Stimulated activated CD4-positive, alpha-beta T cell treated with anti-CD3 and anti-CD28 coated beads, Interleukin-2, amount 100 ng/mL, for 4 hours (primary cell): ENCODE data around the gene ADGRL4.
"Not testable (repeated sequence)": the region's sequence is repeated elsewhere in the genome, so short reads cannot be mapped to it uniquely, and the experiment has no call there.

ENCODE experiments used
- DNase-seq: peaks from one replicate; pipeline ENCODE4 v3.0.0-alpha.2; 2020; ENCODE audit warnings: low read depth

The ADGRL4 gene

DNA sequence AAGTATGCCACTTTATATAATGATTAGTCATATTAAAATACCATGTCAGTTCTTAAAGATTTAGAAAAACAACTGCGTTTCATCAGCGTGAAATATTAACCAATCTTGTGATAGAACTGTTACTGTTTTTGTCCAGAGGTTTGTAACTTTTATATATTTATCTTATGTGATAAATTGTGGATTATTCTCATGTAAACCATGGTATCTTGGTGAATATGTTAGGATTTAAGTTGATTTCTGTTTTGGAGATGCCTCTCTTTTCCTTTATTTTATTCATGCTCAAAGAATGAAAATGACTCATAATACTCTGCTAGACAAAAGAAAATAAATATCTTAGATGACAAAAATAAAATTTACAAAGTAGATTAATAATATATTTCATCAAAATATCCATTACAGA lies 88.4 kb downstream of the ADGRL4 start:
- no peak for DNase-seq

DNA sequence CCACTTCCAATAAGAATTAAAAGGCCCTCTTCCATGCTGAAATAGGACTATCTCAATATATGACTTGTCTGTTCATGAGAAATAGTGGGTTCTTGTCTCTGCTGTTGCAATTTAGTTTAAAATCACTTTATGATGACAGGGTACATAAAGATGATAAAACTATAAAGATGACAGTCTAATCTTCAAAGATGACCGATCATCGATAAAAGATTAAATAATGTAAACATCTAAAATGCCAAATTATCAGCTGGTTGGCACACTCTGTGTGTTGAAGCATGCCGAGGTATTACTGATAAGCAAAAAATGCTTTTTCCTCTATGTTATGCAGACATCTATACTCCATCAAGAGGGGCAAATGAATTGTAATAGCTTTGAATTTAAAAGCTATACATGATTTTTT lies 89.5 kb downstream of the ADGRL4 start:
- no peak for DNase-seq

DNA sequence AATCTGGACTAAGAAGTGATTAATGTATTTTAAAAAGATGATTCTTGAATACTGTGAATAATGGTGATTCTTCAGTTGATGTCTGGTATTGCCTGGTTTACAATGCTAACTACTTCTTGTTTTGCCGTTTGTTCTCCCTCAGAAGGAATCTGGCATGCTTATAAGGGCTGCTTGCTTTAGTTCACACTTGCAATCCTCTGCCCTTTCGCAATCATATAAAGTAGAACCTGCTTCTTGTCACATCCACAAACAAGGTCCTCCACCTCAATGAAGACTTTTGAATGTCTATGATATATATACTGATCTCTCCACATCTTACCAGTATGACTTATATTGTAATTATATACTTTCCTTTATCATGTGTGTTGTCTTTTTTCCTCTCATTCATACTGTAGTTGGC lies 92.6 kb downstream of the ADGRL4 start:
- DNase-seq: no peak

- DNase-seq: no peak
Measured at GRCh38 chr1:78911956-78912880, 94.3 kb downstream of the ADGRL4 start.

DNA sequence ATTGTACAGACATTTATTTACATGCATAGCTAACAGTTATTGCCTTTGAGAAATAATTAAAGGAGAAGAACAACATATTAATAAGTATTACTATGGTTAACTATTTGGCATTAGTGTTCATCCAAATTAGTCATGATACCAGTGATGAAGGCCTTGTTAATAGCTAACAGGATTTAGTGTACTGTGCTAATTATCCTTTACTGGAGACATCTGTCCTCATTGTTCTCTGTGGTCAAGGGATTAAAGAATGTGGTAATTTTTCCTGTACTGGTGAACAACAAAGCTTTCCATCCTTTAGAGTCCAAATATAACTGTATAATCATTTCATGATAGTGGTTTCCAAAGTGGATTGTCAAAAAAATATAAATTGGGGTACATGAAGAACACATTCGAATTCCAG lies 103.9 kb downstream of the ADGRL4 start:
- DNase-seq: no peak

- DNase-seq: no peak
Measured at GRCh38 chr1:78894811-78895210, 111.7 kb downstream of the ADGRL4 start.

DNA sequence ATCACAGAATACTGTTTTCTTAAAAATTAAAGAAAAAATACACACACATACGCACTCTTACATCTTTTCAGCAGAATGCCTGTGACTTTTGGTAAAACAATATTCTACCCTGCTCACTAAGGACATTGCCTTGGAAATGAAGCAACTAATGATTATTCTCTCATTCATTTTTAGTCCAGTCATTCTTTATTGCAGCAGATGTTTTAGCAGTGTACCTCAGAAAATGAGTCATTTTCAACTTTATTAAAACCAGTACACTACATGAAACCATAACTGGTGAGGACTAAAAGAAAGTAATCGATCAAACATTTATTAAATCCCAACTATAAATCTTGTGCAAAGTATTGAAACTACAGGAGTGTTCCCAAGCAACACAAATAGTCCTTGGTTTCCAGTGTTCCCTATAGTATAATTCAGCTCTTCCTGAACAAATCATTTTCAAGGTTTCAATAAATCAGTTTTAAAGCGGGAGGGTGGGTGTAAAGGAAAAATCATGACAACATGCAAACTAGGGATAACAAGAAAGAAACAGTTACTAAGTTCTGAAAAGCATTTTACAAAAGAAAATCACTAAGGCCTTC lies 114.2 kb downstream of the ADGRL4 start:
- DNase-seq: no peak

GRCh38 chr1:78887458-78887857 lies 119.1 kb downstream of the ADGRL4 start:
- DNase-seq: no peak

DNA sequence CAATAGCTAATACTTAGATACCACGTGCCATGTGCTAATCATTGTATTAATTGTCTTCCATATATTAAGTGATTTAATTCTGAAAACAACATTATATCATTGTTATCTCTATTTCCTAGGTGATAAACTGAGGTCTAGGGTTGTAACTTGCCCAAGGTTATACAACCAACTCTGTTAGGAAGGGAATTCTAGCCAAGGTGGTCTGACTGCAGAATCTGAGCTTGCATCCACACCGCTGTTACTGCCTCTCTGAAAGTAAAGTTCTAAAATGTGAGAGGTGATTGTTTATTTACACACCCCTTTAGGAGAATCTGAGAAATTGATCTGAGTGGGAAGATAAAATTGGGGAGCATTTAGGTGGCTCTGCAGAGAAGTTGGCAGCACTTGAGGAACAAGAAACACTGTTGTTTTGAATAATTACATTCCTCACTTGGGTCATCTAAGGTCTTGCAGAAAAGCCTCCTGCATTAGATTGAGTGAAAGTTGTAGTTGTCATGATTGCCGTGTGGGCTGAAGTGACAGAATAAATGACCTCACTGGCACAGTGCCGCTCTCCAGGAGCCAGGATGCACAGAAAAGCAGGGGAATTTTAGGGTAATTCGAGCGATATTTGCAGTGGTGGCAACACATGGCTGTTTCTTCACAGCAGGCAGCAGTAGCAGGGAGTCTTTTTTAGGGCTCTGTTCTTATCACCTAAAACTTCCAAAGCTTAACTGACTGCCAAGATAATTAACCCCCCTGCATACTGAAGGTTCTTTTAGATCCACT lies 121.7 kb downstream of the ADGRL4 start:
- DNase-seq: no peak

DNA sequence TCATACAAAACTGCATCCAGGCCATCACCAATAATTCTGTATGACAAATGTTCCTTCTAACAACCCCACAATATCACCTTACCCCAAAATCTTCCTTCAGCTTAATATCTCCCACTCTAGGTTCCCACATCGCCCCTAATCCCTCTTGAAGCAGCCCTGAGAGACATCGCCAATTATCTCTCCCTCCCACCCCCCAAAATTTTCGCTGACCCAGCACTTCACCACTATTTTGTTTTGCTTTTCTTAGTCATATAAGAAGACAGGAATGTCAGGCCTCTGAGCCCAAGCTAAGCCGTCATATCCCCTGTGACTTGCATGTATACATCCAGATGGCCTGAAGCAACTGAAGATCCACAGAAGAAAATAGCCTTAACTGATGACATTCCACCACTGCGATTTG lies 126.3 kb downstream of the ADGRL4 start:
- no peak for DNase-seq

GRCh38 chr1:78875986-78876385 lies 130.5 kb downstream of the ADGRL4 start:
- not testable (repeated sequence) for DNase-seq

- DNase-seq: not testable (repeated sequence)
Measured at GRCh38 chr1:78872801-78873200, 133.7 kb downstream of the ADGRL4 start.

- no peak for DNase-seq
Measured at GRCh38 chr1:78871249-78871648, 135.3 kb downstream of the ADGRL4 start.

- DNase-seq: no peak
Measured at GRCh38 chr1:78869136-78869535, 137.4 kb downstream of the ADGRL4 start.

- DNase-seq: no peak
Measured at GRCh38 chr1:78864175-78864574, 142.4 kb downstream of the ADGRL4 start.

GRCh38 chr1:78856096-78856495 lies 150.4 kb downstream of the ADGRL4 start:
- DNase-seq: no peak

DNA sequence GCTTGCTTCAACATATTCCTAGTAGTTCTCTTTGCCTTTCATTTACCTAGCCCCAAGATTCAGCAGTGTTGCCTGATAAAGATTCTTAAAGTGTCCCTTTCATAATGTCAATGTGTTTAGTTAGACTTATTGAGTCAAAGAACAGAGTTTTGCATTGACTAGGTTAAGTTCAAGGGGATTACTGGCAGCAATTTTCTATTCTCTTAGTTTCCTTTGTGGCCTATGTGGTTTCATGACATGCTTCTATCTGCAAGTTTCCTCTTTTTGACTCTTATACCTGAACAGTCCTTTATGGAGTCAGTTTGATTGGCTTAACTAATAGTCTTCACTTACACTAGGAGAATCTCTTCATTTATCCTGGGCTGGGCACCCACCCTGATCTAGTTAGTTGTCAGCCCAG lies 151.3 kb downstream of the ADGRL4 start:
- no peak for DNase-seq

GRCh38 chr1:78854556-78854955 lies 152.0 kb downstream of the ADGRL4 start:
- no peak for DNase-seq

- DNase-seq: no peak
Measured at GRCh38 chr1:78843546-78843945, 163.0 kb downstream of the ADGRL4 start.

DNA sequence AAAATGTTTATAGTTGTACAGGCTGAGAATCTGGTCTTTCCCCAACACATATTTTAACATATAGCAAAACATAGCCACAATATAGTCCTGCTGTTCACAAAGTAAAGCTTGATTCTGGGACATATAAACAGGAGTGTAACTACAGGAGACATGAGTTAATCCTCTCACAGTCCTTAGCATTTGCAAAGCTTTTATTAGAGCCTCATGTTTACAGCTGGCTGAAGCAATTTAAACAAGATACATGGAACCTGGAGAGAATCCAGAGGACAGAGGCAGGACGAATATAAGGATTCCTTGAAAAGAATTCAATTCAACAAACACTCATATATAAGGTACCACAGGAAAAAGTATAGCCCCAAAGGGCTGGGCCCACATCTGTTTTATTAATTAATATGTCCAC lies 163.4 kb downstream of the ADGRL4 start:
- DNase-seq: no peak

DNA sequence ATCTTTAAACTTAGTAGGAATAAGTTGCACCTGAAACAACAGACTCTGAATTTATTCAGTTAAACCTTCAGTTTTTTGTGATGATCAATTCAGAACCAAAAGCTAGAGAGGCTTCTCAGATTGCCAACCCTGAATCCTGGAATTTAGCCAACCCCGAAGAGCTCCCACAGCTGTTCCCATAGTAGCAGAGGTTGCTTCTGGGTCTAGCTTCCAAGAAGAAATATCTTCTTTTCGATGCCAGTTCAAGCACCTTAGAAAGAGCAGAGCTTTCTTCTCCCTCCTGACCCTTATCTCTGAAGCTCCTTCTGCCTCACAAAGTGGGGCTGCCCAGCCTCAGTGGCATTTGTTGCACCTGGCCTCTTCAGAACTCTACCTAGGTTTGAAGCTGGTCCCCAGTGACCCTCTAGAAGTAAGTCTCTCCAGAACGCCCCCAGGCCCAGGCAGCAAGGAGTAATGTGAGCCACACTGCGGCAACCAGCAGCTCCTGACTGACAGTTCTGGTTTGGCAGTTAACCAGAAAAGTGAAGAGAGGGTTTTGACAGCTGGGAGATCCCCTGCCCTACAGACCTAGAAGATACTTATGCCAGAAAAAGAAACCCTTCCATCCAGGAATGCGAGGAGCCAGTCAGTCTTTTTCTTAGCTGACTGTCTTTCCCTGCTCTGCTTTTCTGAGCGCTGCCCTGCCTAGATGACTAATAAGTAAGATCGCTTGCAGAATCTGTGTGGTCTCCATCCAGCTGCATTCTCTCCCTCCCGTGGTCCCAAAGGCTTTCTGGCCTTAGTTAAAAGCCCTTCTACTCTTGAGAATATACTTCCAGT lies 165.9 kb downstream of the ADGRL4 start:
- no peak for DNase-seq
